Uterus (tissue), 4 donors: ENCODE results near the gene BRICD5. TPM values are rescaled to one million over a fixed set of nuclear protein-coding genes. Genes with fewer than 3 reads are reported as not detected.

ENCODE experiments used
- DNase-seq, 2 donors: peaks; one replicate each; pipeline ENCODE4 v3.0.0-alpha.2; 2019 to 2020
- H3K27ac ChIP-seq, 2 donors: fragments of 200-600 bp; sonication (generic); 1 replicate in 1 of 2; 2 replicates in 1 of 2; pipeline ENCODE4 v1.5.1; 2016 to 2018
- H3K27me3 ChIP-seq, 2 donors: fragments of 200-600 bp; sonication (generic); one replicate each; pipeline ENCODE4 v1.5.1; 2018 to 2019; ENCODE audit warnings: control low read depth in 1 of 2
- H3K36me3 ChIP-seq, 2 donors: fragments of 200-600 bp; sonication (generic); one replicate each; pipeline ENCODE4 v1.5.1; 2019; ENCODE audit warnings: control low read depth in 1 of 2
- H3K4me1 ChIP-seq, 2 donors: fragments of 200-600 bp; sonication (generic); one replicate each; pipeline ENCODE4 v1.5.1; 2018 to 2019; ENCODE audit warnings: control low read depth in 1 of 2
- H3K4me3 ChIP-seq, 2 donors: fragments of 200-600 bp; sonication (generic); 1 replicate in 1 of 2; 2 replicates in 1 of 2; pipeline ENCODE4 v1.5.1; 2018 to 2019; ENCODE audit warnings: mild to moderate bottlenecking in 1 of 2
- H3K9me3 ChIP-seq, 2 donors: fragments of 200-600 bp; sonication (generic); one replicate each; pipeline ENCODE4 v1.5.1; 2019; ENCODE audit warnings: control low read depth in 1 of 2
- CTCF ChIP-seq, 4 experiments: fragments of 200-600 bp in 2 of 4; fragments of 450-650 bp in 2 of 4; sonication (generic) in 2 of 4; IDR thresholded peaks; one replicate each; pipeline ENCODE4 v1.5.1; 2016 to 2019; ENCODE audit warnings: antibody characterized with exemption in 4 of 4, mild to moderate bottlenecking in 2 of 4, moderate library complexity in 1 of 4
- POLR2A ChIP-seq, 2 donors: fragments of 450-650 bp; IDR thresholded peaks; one replicate each; pipeline ENCODE4 v1.6.1; 2016; ENCODE audit warnings: antibody characterized with exemption in 2 of 2, mild to moderate bottlenecking in 1 of 2, moderate library complexity in 1 of 2
- intact Hi-C: fragments of 100-400 bp; cut with DNase I; formaldehyde crosslinking; loops from one replicate; pipeline ENCODE4 v1.15.1; 2023; ENCODE audit warnings: low total_unique reads
- total RNA-seq, 4 donors: library from RNA; depleted of rRNA in 3 of 4; stranded (reverse); fragments of >200 nt in 3 of 4; gene quantifications; one replicate each; pipeline versions ENCODE4 v1.1.0 to v1.2.4, GENCODE V29; 2014 to 2023
- donor health status: DM: yes; HTN: yes; CAD: no.

The BRICD5 gene
- total RNA-seq, 4 donors from 2014 or later = 1.2 to 16.9 (median 1.7) TPM

- intact Hi-C loops = no loop called here
- peaks cover 0 to 12% of the 10 kb centered on the region in 2 donors for H3K4me1 ChIP-seq
- H3K27ac ChIP-seq = no peak overlapping the region
- H3K4me3 ChIP-seq = no peak overlapping the region
- no peak for TF ChIP-seq POLR2A (IDR thresholded peaks at IDR 0.05)
- TF ChIP-seq CTCF (IDR thresholded peaks at IDR 0.05) = no peak
- H3K9me3 ChIP-seq = no peaks in the 10 kb centered on the region
- H3K36me3 ChIP-seq = no peaks in the 10 kb centered on the region
- no peak for DNase-seq
- peaks cover 5 to 7% of the 10 kb centered on the region in 2 donors for H3K27me3 ChIP-seq
These were observed 28.4 kb upstream of the BRICD5 start for GRCh38 chr16:2238838-2239675.

- Histone ChIP-seq H3K4me1 (peaks cover 0 to 12% of the 10 kb centered on the region in 2 donors), H3K9me3 (no peaks in the 10 kb centered on the region), H3K27ac (no peak overlapping the region), H3K4me3 (no peak overlapping the region), H3K36me3 (no peaks in the 10 kb centered on the region), H3K27me3 (peaks cover 5 to 7% of the 10 kb centered on the region in 2 donors)
- DNase-seq = no peak
- intact Hi-C loops = no loop called here
- no peak for TF ChIP-seq CTCF (IDR thresholded peaks at IDR 0.05)
- TF ChIP-seq POLR2A (IDR thresholded peaks at IDR 0.05) = no peak
These were observed 27.6 kb upstream of the BRICD5 start for GRCh38 chr16:2238150-2238837.

- H3K27ac ChIP-seq = no peak overlapping the region
These were observed 27.0 kb upstream of the BRICD5 start for GRCh38 chr16:2237493-2238149.

GRCh38 chr16:2237102-2237482 lies 26.4 kb upstream of the BRICD5 start:
- intact Hi-C loops = no loop called here
- Histone ChIP-seq H3K4me1 (peaks cover 0 to 12% of the 10 kb centered on the region in 2 donors), H3K9me3 (no peaks in the 10 kb centered on the region), H3K27ac (no peak overlapping the region), H3K4me3 (no peak overlapping the region), H3K27me3 (peaks cover 5 to 7% of the 10 kb centered on the region in 2 donors), H3K36me3 (no peaks in the 10 kb centered on the region)
- DNase-seq = no peak
- TF ChIP-seq CTCF (IDR thresholded peaks at IDR 0.05) = no peak
- no peak for TF ChIP-seq POLR2A (IDR thresholded peaks at IDR 0.05)

More at GRCh38 chr16:2237493-2238149, 27.0 kb upstream of the BRICD5 start:
- no peak for TF ChIP-seq CTCF (IDR thresholded peaks at IDR 0.05)
- TF ChIP-seq POLR2A (IDR thresholded peaks at IDR 0.05) = no peak
- DNase-seq = no peak
- no peaks in the 10 kb centered on the region for H3K36me3 ChIP-seq
- peaks cover 0 to 12% of the 10 kb centered on the region in 2 donors for H3K4me1 ChIP-seq
- peaks cover 5 to 7% of the 10 kb centered on the region in 2 donors for H3K27me3 ChIP-seq
- intact Hi-C loops = no loop called here
- no peaks in the 10 kb centered on the region for H3K9me3 ChIP-seq
- no peak overlapping the region for H3K4me3 ChIP-seq
